LNCaP clone FGC (cell line): Measurements from ENCODE around the gene VPS18.

ENCODE experiments used
- DNase-seq: peaks from one replicate; pipeline ENCODE4 v3.0.0-alpha.2; 2011; ENCODE audit warnings: low read depth
- H3K4me3 ChIP-seq: 2 replicates; pipeline ENCODE4 v1.5.1; 2011; ENCODE audit warnings: mild to moderate bottlenecking, low read depth, low read length, control low read depth
- TF ChIP-seq, protein P1 (sequence below): IDR thresholded peaks from 2 replicates; pipeline ENCODE4 v1.5.1; 2012; ENCODE audit warnings: mild to moderate bottlenecking; ENCODE audit not compliant: control insufficient read depth, insufficient read depth; ENCODE audit errors: extremely low read depth

Gene VPS18, protein sequence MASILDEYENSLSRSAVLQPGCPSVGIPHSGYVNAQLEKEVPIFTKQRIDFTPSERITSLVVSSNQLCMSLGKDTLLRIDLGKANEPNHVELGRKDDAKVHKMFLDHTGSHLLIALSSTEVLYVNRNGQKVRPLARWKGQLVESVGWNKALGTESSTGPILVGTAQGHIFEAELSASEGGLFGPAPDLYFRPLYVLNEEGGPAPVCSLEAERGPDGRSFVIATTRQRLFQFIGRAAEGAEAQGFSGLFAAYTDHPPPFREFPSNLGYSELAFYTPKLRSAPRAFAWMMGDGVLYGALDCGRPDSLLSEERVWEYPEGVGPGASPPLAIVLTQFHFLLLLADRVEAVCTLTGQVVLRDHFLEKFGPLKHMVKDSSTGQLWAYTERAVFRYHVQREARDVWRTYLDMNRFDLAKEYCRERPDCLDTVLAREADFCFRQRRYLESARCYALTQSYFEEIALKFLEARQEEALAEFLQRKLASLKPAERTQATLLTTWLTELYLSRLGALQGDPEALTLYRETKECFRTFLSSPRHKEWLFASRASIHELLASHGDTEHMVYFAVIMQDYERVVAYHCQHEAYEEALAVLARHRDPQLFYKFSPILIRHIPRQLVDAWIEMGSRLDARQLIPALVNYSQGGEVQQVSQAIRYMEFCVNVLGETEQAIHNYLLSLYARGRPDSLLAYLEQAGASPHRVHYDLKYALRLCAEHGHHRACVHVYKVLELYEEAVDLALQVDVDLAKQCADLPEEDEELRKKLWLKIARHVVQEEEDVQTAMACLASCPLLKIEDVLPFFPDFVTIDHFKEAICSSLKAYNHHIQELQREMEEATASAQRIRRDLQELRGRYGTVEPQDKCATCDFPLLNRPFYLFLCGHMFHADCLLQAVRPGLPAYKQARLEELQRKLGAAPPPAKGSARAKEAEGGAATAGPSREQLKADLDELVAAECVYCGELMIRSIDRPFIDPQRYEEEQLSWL

DNA sequence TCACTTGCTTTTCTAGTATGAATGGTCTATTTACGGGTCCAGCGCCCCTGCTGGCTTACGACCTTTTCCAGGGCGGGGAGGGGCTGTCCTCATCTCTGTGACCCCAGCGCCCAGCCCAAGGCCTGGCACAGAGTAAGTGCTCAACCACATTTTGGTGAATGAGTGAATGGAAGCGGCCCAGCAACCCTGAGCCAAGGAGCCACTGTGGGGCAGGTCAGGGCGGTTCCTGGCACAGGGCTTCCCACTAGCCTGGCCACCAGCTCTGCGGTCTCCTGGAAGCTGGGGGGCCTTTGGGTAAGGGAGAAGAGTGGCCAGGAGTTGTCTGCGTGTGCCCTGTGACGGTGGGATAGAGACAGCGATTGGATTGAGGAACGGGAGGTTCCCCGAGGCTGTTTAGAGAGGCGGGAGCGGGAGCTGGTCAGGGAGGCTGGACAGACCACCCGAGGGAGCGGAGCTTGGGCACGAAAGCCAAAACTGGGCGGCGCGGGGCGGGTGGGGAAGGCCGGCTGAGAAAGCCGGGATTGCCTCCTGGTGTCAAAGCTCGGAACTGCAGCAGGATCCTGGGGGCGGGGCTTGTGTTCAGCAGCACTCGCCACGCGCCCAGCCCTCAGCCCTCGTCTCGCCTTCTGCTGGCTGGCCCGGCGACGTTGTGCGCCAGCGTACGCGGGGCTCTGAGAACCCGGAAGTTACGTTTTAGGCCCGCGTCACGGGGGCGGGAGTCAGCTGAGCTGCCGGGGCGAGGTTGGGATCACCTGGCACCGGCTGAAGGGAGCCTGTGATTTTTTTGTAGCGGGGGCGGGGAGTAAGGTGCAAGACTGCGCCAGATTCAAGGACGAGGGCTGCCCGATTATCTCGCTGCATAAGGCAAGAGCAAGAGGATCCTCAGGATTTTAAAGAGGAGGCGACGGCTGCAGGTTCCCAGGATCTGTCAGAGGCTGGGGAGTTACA, at the start of gene VPS18:
Gene VPS18 (plus strand): TSS at position 718 of the 948 bp plus-strand sequence. CDS start 319 bp downstream, outside the sequence.
- peak within 1 kb of the TSS; percentile 96 for H3K4me3 ChIP-seq
- TF ChIP-seq, protein P1, sequence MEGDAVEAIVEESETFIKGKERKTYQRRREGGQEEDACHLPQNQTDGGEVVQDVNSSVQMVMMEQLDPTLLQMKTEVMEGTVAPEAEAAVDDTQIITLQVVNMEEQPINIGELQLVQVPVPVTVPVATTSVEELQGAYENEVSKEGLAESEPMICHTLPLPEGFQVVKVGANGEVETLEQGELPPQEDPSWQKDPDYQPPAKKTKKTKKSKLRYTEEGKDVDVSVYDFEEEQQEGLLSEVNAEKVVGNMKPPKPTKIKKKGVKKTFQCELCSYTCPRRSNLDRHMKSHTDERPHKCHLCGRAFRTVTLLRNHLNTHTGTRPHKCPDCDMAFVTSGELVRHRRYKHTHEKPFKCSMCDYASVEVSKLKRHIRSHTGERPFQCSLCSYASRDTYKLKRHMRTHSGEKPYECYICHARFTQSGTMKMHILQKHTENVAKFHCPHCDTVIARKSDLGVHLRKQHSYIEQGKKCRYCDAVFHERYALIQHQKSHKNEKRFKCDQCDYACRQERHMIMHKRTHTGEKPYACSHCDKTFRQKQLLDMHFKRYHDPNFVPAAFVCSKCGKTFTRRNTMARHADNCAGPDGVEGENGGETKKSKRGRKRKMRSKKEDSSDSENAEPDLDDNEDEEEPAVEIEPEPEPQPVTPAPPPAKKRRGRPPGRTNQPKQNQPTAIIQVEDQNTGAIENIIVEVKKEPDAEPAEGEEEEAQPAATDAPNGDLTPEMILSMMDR = peak; percentile 84
- DNase-seq = peak; percentile 92

DNA sequence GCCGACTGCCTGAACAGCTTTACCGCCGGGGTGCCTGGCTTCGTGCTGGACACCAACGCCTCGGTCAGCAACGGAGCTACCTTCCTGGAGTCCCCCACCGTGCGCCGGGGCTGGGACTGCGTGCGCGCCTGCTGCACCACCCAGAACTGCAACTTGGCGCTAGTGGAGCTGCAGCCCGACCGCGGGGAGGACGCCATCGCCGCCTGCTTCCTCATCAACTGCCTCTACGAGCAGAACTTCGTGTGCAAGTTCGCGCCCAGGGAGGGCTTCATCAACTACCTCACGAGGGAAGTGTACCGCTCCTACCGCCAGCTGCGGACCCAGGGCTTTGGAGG, 49.6 kb upstream of the VPS18 start:
- TF ChIP-seq, protein P1 = no peak
- H3K4me3 ChIP-seq = peak overlapping the region; percentile 80
- DNase-seq = no peak

DNA sequence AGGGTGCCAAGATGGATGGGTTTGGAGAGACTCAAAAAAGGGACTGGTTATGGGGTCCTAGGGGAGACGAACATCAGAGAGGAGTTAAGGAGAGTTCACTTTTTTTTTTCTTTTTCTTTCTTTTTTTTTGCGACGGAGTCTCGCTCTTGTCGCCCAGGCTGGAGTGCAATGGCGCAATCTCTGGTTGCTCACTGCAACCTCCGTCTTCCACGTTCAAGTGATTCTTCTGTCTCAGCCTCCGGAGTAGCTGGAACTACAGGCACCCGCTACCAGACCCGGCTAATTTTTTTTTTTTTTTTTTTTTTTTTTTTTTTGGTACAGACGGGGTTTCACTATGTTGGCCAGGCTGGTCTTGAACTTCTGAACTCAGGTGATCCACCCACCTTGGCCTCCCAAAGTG, 49.2 kb upstream of the VPS18 start:
- no peak for DNase-seq
- TF ChIP-seq, protein P1 = no peak
- peak overlapping the region; percentile 80 for H3K4me3 ChIP-seq

DNA sequence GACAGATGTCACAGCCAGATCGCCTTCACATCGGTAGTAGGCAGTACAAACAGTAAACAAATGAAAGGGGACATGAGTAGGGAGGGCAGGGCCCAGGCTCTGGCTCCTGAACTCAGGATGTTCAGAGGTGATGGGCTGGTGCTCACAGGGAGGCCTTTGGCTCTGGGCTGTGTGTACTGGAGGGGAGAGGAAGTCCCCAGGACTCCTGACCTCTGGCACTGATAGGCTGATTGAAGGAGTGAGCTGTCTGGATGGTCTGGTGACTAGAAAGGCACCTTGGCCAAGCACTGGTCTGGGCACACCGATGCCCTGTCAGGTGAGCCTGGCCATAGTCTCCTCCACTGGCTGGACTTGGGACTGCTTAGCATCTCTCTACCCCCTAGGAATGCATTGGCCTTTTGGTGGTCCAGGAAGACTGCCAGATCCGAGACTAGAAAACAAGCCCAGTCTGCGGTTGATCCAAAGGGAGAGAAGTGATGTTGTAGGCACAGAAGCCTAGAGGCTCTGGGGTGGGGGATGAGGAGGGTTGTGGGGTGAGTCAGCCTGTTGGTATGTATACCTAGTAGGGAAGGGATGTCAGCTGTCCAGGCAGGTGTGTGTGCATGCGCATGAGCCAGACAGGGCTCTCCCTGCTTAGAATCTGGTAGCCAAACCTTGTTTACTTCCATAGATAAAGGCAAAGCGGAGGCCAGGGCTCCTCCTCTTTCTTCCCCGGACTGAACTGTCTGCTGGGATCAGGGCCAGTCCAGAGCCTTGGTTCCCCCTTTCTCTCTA, 48.6 kb upstream of the VPS18 start:
- TF ChIP-seq, protein P1 = no peak
- peak; percentile 96 for DNase-seq
- H3K4me3 ChIP-seq = peak overlapping the region; percentile 80

DNA sequence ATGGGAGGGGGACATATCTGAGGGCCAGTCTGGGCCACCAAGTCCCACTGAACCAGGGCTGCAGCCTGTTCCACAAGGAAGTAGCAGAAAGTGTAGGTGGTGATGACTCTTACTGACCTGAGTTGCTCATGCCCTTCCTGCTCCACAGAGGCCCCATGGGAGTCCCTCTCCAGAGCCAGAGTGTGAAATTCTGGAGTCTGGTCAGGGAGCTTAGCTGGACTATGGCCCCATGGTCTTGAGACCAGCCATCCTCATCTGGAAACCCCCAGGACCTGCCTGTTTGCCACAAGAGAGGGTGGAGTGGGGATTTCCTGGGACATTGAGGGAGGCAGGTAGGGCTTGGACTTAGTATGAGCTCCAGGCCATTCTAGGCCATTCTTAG, 47.4 kb upstream of the VPS18 start:
- TF ChIP-seq, protein P1 = no peak
- DNase-seq = no peak
- H3K4me3 ChIP-seq = peak overlapping the region; percentile 80
